HPDE6-E6E7 (cell line): Measurements from ENCODE around the gene EEIG1.

Source experiments
- DNase-seq: peaks from one replicate; pipeline ENCODE4 v3.0.0; 2011; ENCODE audit warnings: missing footprints; ENCODE audit errors: extremely low spot score

The EEIG1 gene

GRCh38 chr9:128001151-128001778 is 20.5 kb upstream of the EEIG1 start:
- no peak for DNase-seq

DNA sequence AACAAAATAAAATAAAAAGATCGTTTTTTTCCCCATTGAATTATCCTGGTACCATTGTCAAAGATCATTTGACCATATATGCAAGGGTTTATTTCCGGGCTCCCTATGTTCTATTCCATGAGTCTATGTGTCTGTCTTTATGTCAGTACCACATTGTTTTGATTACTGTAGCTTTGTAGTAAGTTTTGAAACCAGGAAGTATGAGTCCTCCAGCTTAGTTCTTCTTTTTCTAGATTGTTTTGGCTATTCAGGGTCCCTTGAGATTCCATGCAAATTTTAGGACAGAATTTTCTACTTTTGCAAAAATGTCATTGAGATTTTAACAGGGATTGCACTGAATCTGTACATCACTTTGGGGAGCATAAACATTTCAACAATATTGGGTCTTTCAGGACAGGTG is 18.7 kb upstream of the EEIG1 start:
- DNase-seq = no peak

DNA sequence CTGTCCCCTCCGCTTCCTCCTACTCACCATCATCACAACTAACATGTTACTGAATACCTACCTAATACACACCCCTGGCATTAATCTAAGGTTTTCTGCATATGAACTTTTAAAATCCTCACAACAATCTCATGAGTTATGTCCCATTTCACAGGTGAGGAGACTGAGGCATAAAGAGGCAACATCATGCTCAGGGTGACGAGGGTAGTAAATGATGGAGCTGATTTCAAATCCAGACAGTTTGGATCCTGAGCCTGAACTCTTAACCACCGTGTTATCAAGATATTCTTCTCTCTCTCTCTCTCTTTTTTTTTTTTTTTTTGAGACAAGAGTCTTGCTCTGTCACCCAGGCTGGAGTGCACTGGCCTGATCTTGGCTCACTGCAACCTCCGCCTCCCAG is 12.9 kb upstream of the EEIG1 start:
- no peak for DNase-seq

GRCh38 chr9:127991757-127992274 is 11.0 kb upstream of the EEIG1 start:
- no peak for DNase-seq

DNA sequence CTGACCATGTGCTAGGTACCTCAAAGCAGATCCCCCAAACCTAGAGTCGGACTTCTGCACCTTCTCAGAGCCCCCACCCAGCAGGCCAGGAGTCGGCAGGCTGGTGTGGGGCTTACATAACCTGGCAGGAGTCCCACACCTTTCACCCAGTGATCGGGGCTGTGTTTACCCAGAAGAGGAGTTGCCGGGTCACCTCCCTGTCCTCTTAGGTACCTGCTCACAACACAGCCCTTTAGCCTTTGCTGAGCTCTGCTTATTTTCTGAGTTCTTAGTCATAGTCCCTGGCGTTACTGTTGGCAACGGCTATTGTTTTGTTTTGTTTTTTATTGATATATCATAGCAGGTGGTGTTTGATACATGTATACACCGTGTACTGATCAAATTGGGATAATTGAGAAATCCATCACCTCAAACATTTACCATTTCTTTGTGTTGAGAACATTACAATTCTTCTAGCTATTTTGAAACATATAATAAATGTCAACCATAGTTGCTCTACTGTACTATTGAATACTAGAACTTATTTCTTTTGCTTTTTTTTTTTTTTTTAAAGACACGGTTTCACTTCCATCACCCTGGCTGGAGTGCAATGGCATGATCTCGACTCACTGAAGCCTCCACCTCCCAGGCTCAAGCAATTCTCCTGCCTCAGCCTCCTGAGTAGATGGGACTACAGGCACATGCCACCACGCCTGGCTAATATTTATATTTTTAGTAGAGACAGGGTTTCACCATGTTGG is 10.4 kb upstream of the EEIG1 start:
- DNase-seq = no peak

DNA sequence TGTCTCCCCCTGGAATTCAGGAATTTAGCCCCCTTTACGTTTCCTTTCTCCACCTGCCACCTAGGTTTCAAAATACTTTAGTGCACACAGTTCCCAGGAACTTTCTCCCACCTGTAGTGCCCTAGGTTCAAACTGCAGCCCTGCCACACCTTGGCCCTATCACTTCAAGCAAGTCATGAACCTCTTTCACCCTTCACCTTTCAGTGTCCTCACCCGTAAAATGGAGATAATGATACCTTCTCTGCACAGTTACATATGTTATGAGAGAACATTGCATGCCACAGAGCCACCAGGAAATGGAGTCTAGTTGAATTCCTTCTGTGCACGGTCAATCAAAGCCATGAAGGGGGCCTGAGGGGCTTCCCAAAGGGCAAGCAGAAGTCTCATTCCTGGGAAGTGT is 9.8 kb upstream of the EEIG1 start:
- no peak for DNase-seq

- DNase-seq = no peak
These were observed 8.3 kb upstream of the EEIG1 start for GRCh38 chr9:127989094-127989493.

- DNase-seq = peak; percentile 76
These were observed 6.4 kb upstream of the EEIG1 start for GRCh38 chr9:127987103-127987614.

GRCh38 chr9:127985011-127985410 is 4.2 kb upstream of the EEIG1 start:
- DNase-seq = no peak

DNA sequence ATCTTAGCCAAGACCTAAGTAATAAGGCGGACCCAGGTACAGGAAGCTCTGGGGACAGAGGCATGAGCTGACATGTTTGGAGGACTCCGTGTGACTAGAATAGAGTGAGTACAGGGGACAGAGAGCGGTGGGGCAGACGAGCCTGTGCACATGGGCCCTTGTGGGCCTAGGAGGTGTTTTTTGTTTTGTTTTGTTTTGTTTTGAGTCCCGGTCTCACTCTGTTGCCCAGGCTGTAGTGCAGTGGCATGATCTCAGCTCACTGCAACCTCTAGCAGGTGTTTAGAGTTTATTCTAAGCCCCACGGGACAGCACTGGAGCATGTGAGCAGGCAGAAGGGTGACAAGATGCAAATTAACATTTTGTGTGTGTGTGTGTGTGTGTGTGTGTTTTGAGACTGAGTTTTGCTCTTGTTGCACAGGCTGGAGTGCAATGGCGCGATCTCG is 3.1 kb upstream of the EEIG1 start:
- no peak for DNase-seq

DNA sequence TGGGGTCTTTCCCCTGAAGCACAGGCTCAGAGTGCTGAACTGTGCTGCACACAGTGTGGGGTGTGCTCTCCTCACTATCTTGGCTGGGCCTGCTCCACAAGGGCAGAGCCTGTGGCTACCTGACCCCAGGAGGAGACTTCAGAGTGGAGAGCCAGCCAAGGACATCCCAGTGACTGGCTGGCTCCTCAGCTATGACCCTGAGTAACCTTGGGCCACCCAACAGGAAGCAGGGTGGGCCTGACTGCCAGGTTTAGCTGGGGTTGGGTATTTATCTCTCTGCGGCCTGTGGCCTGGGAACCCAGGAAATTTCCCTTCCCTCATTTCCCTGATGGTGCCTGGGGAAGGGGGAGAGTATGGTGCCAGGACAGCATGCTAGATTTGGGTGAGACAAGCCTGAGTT is 2.1 kb upstream of the EEIG1 start:
- no peak for DNase-seq

- DNase-seq = no peak
These were observed 851 bp upstream of the EEIG1 start for GRCh38 chr9:127981559-127982121.

DNA sequence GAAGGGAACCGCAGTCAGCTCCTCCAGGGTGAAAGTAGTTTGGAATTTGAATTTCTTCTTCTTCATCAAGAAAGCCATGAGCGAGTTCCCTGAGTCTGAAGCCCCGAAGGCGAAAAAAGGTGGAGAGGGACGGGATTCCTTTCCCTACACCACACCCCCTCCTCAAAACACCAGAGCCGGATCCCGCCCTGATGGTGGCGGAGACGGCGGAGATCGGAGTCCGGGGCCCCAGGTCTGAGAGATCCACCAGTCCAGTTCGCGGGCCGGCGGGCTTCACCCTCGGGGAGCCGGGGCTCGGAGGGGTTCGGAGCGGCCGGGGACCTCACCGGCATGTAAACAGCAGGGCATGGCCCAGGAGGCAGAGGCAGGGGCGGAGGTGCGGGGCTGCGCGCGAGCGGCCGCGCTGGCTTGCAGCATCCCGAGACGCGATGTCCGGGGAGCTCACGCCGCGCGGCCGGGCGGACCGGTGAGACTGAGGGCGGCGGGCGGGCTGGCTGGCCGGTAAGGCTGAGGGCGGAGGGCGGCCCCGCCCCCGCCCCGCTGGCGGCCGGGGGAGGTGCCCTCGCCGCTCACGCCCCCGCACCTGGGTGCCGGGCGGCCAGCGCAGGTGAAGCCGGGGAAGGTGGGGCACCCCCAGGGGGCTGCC is 606 bp downstream of the EEIG1 start:
- DNase-seq = no peak

GRCh38 chr9:127979333-127980059 is 1.3 kb downstream of the EEIG1 start:
- DNase-seq = no peak

DNA sequence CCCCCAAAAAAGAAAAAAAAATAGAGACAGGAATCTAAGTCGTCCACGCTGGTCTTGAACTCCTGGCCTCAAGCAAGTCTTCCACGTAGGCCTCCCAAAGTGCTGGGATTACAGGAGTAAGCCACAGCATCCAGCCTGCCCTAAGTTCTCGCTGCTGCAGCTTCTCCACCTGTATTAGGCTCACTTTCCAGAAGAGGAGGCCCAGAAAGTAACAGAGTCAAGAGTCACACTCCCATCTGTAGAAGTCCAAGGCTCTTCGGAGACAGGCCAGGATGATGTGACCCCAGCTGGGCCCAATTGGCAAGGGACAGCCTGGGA is 1.8 kb downstream of the EEIG1 start:
- DNase-seq = no peak

DNA sequence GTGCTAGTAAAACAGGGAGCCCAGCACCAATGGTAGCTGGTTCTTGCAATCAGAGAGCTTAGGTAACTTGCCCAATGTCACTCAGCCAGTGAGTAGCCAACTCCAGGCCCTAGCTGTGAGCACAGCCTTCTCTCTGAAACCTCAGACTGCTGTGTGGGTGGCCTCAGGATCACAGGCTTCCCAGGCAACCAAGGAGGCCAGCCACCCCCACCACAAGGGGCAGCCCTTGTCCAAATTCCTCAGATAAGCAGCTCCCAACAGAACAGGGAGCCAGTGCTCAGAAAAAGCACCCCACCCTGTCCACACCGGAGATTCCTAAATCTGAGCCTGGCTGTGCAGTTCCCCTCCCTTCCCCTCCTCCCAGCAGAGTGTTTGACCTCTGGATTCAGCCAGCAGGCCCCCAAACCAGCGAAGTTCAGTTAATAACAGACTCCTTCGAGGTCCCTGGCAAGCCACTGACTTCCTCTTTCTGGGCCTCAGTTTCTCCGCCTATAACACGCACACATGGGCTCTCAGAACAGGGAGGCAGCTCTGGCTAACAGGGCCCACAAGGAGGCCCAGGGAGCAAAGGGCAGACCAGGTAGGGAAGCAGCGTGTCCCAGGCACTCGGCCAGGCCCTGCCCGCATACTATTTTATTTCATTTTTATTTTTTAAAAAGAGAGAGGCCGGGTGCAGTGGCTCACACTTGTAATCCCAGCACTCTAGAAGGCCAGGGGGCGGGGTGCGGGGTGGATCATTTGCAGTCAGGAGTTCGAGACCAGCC is 2.7 kb downstream of the EEIG1 start:
- no peak for DNase-seq

GRCh38 chr9:127977009-127977883 is 3.5 kb downstream of the EEIG1 start:
- no peak for DNase-seq

- DNase-seq = no peak
These were observed 4.3 kb downstream of the EEIG1 start for GRCh38 chr9:127976498-127976897.

DNA sequence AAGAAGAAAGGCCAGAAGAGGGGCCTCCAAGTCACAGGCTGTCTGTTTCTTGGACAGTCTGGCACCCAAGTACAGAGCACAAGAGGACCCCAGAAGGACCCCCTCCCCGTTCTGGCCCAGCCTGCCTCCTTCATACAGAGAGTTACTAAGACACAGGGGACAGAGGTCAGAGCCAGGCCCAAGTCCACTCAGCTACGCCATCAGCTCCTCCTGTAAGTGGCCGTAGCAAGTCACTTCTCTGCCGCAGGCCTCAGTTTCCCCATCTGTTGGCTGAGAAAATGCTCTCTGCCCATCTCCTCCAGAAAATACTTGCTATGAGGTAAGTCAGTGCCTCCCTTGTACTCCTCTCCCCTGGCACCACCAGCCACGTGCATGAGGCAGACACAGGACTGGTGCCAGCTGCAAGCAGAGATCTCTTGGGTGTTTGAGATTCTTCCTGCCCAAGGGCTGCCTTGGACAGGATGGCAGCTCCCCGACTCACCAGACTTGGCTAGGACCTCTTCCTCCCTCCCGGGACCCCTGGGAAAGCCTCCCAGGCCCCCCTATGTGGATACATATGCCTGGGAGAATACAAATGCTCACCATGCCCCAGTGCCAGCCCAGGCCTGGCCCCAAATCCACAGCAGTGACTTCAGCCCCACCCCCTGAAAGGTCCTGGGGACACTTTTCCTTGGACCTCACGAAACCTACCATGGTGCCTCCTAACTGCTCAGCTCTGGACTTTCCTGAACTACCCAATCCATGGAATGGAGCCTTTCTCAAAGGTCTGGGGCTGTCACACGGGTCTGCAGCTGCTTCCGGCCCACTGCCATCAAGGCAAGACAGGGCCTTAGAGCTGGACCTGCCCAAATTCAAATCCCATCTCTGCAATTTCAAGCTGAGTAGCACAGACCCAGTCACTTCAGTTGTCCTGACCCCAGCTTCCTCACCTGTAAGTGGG is 5.1 kb downstream of the EEIG1 start:
- DNase-seq = no peak
